NCI-H82 treated with DMSO at 0.1 percent for 48 hours (cell line): ENCODE measurements around the gene DRD1.
"Not testable (repeated sequence)": the region's sequence is repeated elsewhere in the genome, so short reads cannot be mapped to it uniquely, and the experiment has no call there.

Source experiments
- DNase-seq: peaks from one replicate; lab custom pipeline; 2025; ENCODE audit not compliant: unreplicated experiment; lab: John Stamatoyannopoulos, UW

DRD1 gene

GRCh38 chr5:175468892-175469291 lies 24.9 kb upstream of the DRD1 start:
- no peak for DNase-seq

DNA sequence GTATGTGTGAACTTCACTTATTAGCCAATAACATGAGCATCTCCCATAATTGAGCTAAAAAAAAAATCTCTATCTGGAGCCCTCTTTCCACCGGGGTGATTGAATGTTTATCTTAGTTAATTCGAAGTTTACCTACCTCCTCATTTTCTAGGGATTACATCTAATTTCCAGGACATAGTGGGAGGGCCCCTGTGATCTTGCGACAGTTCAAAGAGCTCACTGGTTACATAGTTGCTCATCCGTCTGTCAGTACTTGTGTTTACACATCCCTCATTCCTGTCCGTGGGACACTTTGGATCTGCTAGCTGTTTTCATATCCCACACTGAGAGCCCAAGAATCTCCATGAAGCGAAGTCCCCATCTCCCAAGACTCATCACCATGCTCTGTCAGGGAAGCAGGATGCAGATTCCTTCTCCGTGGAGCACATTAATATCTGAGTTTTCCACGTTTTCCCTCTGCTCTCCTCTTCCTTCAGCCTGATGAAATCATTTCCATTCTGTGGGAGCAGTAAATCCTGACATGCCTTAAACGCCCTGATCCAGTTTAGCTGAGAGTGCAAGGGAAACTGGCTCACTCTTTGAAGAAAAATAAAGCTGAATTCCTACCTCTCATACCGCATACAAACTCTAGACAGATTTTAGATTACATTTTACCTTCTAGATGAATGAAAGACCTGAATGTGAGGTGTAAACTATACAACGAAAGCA lies 24.2 kb upstream of the DRD1 start:
- peak; percentile 10 for DNase-seq

- no peak for DNase-seq
Observed at GRCh38 chr5:175466700-175467318, 22.8 kb upstream of the DRD1 start.

DNA sequence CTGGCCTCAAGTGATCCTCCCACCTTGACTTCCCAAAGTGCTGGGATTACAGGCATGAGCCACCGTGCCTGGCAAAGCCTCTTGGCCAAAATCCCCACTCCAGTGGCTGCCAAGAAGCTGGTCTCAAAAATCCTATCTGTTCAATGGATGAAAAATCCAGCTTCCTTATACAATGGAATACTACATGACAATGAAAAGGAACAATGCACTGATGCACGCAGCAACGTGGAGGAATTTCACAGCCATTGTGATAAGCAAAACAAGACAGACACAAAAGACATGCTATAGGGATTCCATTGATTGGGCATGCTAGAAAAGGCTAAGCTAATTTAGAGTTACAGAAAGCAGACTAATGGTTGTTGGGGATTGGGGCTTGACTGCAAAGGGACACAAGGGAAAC lies 21.3 kb upstream of the DRD1 start:
- DNase-seq = no peak

- DNase-seq = no peak
Observed at GRCh38 chr5:175464942-175465233, 20.9 kb upstream of the DRD1 start.

- DNase-seq = peak; percentile 15
Observed at GRCh38 chr5:175464074-175464941, 20.3 kb upstream of the DRD1 start.

DNA sequence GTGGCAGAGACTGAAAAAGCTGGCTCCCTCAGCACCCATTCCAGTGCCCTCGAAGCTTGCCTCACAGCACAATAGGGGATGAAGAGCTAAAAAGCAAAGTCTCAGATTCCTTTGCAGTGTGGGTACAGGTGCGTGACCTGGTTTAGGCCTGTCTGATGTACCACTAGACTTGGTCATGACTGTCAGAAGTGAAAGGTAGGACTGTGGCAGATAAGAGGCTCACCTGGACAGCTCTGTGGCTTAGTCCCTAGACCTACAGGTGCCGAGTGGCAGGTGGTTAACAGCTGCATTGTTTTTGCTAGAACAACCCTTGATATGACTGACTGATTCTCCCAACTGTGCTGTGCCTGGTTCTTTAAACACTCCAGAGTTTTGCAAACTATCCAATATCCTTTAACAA lies 19.7 kb upstream of the DRD1 start:
- DNase-seq = no peak

- DNase-seq = no peak
Observed at GRCh38 chr5:175461370-175461769, 17.4 kb upstream of the DRD1 start.

- DNase-seq = no peak
Observed at GRCh38 chr5:175460552-175460951, 16.6 kb upstream of the DRD1 start.

- DNase-seq = no peak
Observed at GRCh38 chr5:175460126-175460525, 16.1 kb upstream of the DRD1 start.

- DNase-seq = no peak
Observed at GRCh38 chr5:175457466-175457865, 13.5 kb upstream of the DRD1 start.

- no peak for DNase-seq
Observed at GRCh38 chr5:175456105-175456742, 12.2 kb upstream of the DRD1 start.

GRCh38 chr5:175454338-175454737 lies 10.4 kb upstream of the DRD1 start:
- not testable (repeated sequence) for DNase-seq

DNA sequence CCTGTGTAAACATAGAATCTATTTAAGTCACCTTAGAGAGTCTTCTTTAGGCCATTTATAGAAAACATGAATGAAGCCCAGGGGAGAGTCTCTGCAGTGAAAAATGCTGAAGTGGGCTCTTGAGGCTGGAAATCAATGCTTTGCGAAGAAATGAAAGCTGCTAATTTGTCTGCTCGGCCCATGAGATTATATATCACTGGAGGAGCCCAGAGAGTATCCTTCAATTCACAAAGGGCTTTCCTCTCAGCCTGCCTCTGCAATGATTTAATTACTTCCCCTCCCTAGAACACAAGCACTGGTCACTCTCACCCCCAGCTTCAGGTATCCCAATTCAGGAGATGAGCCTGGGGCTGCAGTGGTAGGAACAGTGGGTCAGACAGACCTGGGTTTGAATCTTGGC lies 8.2 kb upstream of the DRD1 start:
- no peak for DNase-seq

DNA sequence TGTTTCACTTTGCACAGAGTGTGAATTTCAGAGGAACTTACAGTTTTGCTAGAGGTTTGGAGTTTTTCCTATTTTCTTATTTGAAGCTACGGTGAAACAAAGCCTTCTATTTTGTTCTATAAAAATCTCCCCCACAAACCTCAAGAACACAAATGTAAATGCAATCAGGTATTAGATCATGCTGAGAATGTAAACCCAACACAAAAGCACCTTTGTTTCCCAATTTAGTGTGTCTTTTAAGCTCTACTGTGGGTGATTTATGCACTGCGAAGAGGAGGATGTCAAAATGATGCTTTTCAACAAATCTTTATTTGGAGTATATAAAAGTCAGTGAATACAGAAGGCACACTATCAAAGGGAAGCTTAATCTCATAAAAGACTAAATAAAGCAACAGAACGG lies 4.3 kb upstream of the DRD1 start:
- no peak for DNase-seq

DNA sequence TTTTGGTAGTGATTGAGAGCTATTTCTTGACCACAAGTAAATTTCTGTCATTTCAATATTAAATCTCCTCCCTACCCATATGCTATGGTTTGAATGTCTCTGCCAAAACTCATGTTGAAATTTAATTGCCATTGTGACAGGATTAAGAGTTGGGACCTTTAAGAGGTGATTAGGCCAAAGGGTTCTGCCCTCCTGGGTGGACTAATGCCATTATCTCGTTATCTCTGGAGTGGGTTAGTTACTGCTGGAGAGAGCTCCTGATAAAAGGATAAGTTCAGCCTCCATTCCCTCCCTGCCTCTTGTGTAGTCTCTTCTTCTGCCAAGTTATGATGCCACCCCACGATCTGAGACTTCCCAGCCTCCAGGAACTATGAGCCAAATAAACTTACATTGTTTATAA lies 3.6 kb upstream of the DRD1 start:
- DNase-seq = peak; percentile 28

GRCh38 chr5:175446378-175446777 lies 2.4 kb upstream of the DRD1 start:
- DNase-seq = not testable (repeated sequence)

GRCh38 chr5:175444905-175445456 lies 999 bp upstream of the DRD1 start:
- no peak for DNase-seq

GRCh38 chr5:175443514-175444059 lies 395 bp downstream of the DRD1 start:
- DNase-seq = no peak

GRCh38 chr5:175438234-175438857 lies 5.6 kb downstream of the DRD1 start:
- DNase-seq = no peak

GRCh38 chr5:175436359-175436758 lies 7.6 kb downstream of the DRD1 start:
- DNase-seq = no peak
